ENCODE measurements around the gene MRTFA. TPM values are rescaled to one million over a fixed set of nuclear protein-coding genes. Genes with fewer than 3 reads are reported as not detected.

MRTFA gene
- polyA plus RNA-seq, 1 of the 3 experiments (the other 2 are of a cell fraction), result 5.8 TPM

DNA sequence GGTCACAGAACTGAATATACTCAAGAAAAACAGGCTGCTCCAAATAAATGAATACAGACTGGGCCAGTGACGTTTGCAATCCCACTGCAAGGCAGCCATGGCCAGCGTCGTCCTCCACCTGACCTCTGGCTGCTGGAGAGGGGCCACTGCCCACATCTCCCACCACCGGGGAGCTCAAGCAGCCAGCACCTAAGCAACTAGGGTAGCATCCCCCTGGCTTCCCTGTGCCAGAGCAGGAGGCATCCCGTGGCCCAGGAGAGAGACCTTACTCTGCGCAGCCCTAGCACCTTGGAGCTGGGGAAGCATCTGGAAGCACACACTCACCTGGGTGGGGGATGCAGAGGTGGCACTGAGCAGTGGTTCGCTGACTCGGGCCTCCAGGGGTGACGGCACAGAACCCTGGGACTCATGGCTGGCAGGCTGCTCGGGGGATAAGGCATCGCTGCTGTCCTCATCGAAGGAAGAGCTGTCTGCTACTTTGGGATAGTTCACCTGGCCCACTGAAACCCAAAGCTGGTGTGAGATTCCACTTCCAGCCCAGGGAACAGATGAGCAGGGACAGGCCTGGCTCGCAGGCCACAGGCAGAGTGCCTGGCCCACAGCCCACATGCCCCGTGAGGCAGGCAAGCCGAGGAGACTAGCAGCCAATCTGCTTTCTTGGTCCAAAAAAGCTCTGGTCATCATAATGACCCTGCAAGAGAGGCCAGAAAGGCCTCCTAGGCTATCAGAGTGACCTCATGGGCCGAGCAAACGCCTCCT, 212.5 kb downstream of the MRTFA start:
- no peaks in the 10 kb centered on the region for H3K9me2 ChIP-seq
- no peak overlapping the region for H3K4me3 ChIP-seq (ENCODE audit: low read depth in 2 of 2, low read length in 1 of 2)
- H3K27me3 ChIP-seq (ENCODE audit: insufficient read depth), result no peaks in the 10 kb centered on the region
- CTCF ChIA-PET, result interaction anchor here (5.3 kb wide), 1 partner anchor 13 kb away, joined by 30 read pairs; no protein-coding TSS in a partner anchor
- H3F3A ChIP-seq (replicated peaks; ENCODE audit: insufficient read depth), result no peaks in the 10 kb centered on the region
- 96% methylated on average over 3 of the region's 17 CpGs for WGBS (ENCODE audit: low lambda C conversion rate)
- H4K20me1 ChIP-seq (ENCODE audit: insufficient read depth), result no peaks in the 10 kb centered on the region
- no peak for TF ChIP-seq MAX (IDR thresholded peaks at IDR 0.05; ENCODE audit: low read depth)
- H3K36me3 ChIP-seq (replicated peaks in 1 of 2; ENCODE audit: control insufficient read depth in 1 of 2, insufficient read depth in 2 of 2, low read length in 1 of 2), result peaks cover 4 to 20% of the 10 kb centered on the region in 2 experiments
- H3K9me3 ChIP-seq, result no peaks in the 10 kb centered on the region
- no peaks in the 10 kb centered on the region for H3K4me1 ChIP-seq (ENCODE audit: control insufficient read depth in 1 of 2, insufficient read depth in 2 of 2, low read depth in 1 of 2, low read length in 1 of 2)
- H3K27ac ChIP-seq (ENCODE audit: low read depth in 2 of 2, low read length in 1 of 2), result no peak overlapping the region
- no peak for DNase-seq
- no peak overlapping the region for H3K4me2 ChIP-seq
- no peak overlapping the region for H2AFZ ChIP-seq (ENCODE audit: low read depth)
- H3K79me2 ChIP-seq (ENCODE audit: insufficient read depth), result no peaks in the 10 kb centered on the region; the same call in 1 of the 2 replicates
- H3K9ac ChIP-seq, result no peak overlapping the region
- POLR2A ChIA-PET, result interaction anchor here (0.6 kb wide), 1 partner anchor 224 kb away, joined by 6 read pairs; no protein-coding TSS in a partner anchor

- H3K9me3 ChIP-seq, result no peaks in the 10 kb centered on the region
- no peaks in the 10 kb centered on the region for H3K79me2 ChIP-seq (ENCODE audit: insufficient read depth)
- no peak overlapping the region for H3K9ac ChIP-seq
- no peaks in the 10 kb centered on the region for H3F3A ChIP-seq (replicated peaks; ENCODE audit: insufficient read depth)
- no peaks in the 10 kb centered on the region for H4K20me1 ChIP-seq (ENCODE audit: insufficient read depth)
- no peak overlapping the region for H2AFZ ChIP-seq (ENCODE audit: low read depth)
- DNase-seq, result no peak
- H3K4me3 ChIP-seq (ENCODE audit: low read depth in 2 of 2, low read length in 1 of 2), result no peak overlapping the region
- no peak overlapping the region for H3K27ac ChIP-seq (ENCODE audit: low read depth in 2 of 2, low read length in 1 of 2)
- ChIA-PET POLR2A (no interaction called here), CTCF (no interaction called here)
- no peaks in the 10 kb centered on the region for H3K4me1 ChIP-seq (ENCODE audit: control insufficient read depth in 1 of 2, insufficient read depth in 2 of 2, low read depth in 1 of 2, low read length in 1 of 2)
- H3K36me3 ChIP-seq (replicated peaks in 1 of 2; ENCODE audit: control insufficient read depth in 1 of 2, insufficient read depth in 2 of 2, low read length in 1 of 2), result peaks cover 4 to 23% of the 10 kb centered on the region in 2 experiments
- TF ChIP-seq, protein P1, sequence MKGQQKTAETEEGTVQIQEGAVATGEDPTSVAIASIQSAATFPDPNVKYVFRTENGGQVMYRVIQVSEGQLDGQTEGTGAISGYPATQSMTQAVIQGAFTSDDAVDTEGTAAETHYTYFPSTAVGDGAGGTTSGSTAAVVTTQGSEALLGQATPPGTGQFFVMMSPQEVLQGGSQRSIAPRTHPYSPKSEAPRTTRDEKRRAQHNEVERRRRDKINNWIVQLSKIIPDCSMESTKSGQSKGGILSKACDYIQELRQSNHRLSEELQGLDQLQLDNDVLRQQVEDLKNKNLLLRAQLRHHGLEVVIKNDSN (IDR thresholded peaks at IDR 0.05; ENCODE audit: borderline replicate concordance, low read depth), result no peak
- no peak for TF ChIP-seq MAX (IDR thresholded peaks at IDR 0.05; ENCODE audit: low read depth)
- no peak for TF ChIP-seq EZH2phosphoT487 (IDR thresholded peaks at IDR 0.05; ENCODE audit: borderline replicate concordance, low read depth)
- no peak for TF ChIP-seq FOXJ3 (CRISPR knock-in tag; IDR thresholded peaks at IDR 0.05)
- no peak for TF ChIP-seq TCF12 (IDR thresholded peaks at IDR 0.05)
- TF ChIP-seq, protein P2, sequence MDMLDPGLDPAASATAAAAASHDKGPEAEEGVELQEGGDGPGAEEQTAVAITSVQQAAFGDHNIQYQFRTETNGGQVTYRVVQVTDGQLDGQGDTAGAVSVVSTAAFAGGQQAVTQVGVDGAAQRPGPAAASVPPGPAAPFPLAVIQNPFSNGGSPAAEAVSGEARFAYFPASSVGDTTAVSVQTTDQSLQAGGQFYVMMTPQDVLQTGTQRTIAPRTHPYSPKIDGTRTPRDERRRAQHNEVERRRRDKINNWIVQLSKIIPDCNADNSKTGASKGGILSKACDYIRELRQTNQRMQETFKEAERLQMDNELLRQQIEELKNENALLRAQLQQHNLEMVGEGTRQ (IDR thresholded peaks at IDR 0.05; ENCODE audit: borderline replicate concordance, low read depth, low read length), result no peak
- TF ChIP-seq MXI1 (IDR thresholded peaks at IDR 0.05; ENCODE audit: low read depth, low read length), result no peak
- TF ChIP-seq POLR2AphosphoS5 (IDR thresholded peaks at IDR 0.05; ENCODE audit: low read depth, low read length), result no peak
- no peaks in the 10 kb centered on the region for H3K9me2 ChIP-seq
- no peak overlapping the region for H3K4me2 ChIP-seq
- no peaks in the 10 kb centered on the region for H3K27me3 ChIP-seq (ENCODE audit: insufficient read depth)
- 81% methylated on average over 4 of the region's 5 CpGs for WGBS (ENCODE audit: low lambda C conversion rate)
These were observed 213.2 kb downstream of the MRTFA start for GRCh38 chr22:40423310-40423688.

All from SK-N-SH (cell line).